Duodenal mucosa (tissue), 2 donors: ENCODE data around the gene B3GNT4.
"Not testable (repeated sequence)": the region's sequence is repeated elsewhere in the genome, so short reads cannot be mapped to it uniquely, and the experiment has no call there.

Experiments
- H3K27ac ChIP-seq: one replicate; pipeline ENCODE4 v1.7.0; 2013; ENCODE audit warnings: low read depth, low read length
- H3K27me3 ChIP-seq, 2 donors: one replicate each; pipeline ENCODE4 v1.7.0; 2013; ENCODE audit warnings: low read length in 2 of 2, control low read depth in 1 of 2; ENCODE audit not compliant: insufficient read depth in 2 of 2, control insufficient read depth in 1 of 2
- H3K36me3 ChIP-seq, 2 donors: one replicate each; pipeline ENCODE4 v1.7.0; 2013; ENCODE audit warnings: low read length in 2 of 2, control low read depth in 1 of 2; ENCODE audit not compliant: insufficient read depth in 2 of 2, control insufficient read depth in 1 of 2
- H3K4me1 ChIP-seq, 2 donors: one replicate each; pipeline ENCODE4 v1.7.0; 2013; ENCODE audit warnings: low read length in 2 of 2, control low read depth in 1 of 2; ENCODE audit not compliant: insufficient read depth in 2 of 2, control insufficient read depth in 1 of 2
- H3K4me3 ChIP-seq, 2 donors: one replicate each; pipeline ENCODE4 v1.7.0; 2013; ENCODE audit warnings: low read length in 2 of 2, low read depth in 1 of 2
- H3K9ac ChIP-seq, 2 donors: one replicate each; pipeline ENCODE4 v1.7.0; 2013; ENCODE audit warnings: low read length in 2 of 2, low read depth in 1 of 2
- H3K9me3 ChIP-seq, 2 donors: one replicate each; pipeline ENCODE4 v1.7.0; 2013; ENCODE audit warnings: low read length in 2 of 2, control low read depth in 1 of 2; ENCODE audit not compliant: control insufficient read depth in 1 of 2

Gene B3GNT4

GRCh38 chr12:122243965-122244364, 40.5 kb downstream of the B3GNT4 start:
- Histone ChIP-seq H3K4me1 (no peaks in the 10 kb centered on the region), H3K36me3 (peaks cover 8 to 28% of the 10 kb centered on the region in 2 donors), H3K4me3 (no peak overlapping the region), H3K27ac (no peak overlapping the region), H3K9me3 (no peaks in the 10 kb centered on the region), H3K27me3 (no peaks in the 10 kb centered on the region), H3K9ac (no peak overlapping the region)

GRCh38 chr12:122244565-122245371, 41.3 kb downstream of the B3GNT4 start:
- H3K27me3 ChIP-seq = no peaks in the 10 kb centered on the region
- no peaks in the 10 kb centered on the region for H3K4me1 ChIP-seq
- no peak overlapping the region for H3K27ac ChIP-seq
- H3K4me3 ChIP-seq = peak overlapping the region; percentile 23 to 66
- no peak overlapping the region for H3K9ac ChIP-seq
- H3K36me3 ChIP-seq = peaks cover 12 to 32% of the 10 kb centered on the region in 2 donors
- H3K9me3 ChIP-seq = no peaks in the 10 kb centered on the region

- Histone ChIP-seq H3K4me1 (no peaks in the 10 kb centered on the region), H3K36me3 (peaks cover 12 to 40% of the 10 kb centered on the region in 2 donors), H3K9me3 (no peaks in the 10 kb centered on the region), H3K9ac (no peak overlapping the region), H3K4me3 (no peak overlapping the region), H3K27ac (no peak overlapping the region), H3K27me3 (no peaks in the 10 kb centered on the region)
These were observed 42.0 kb downstream of the B3GNT4 start for GRCh38 chr12:122245553-122245952.

GRCh38 chr12:122250047-122250446, 46.5 kb downstream of the B3GNT4 start:
- Histone ChIP-seq H3K27me3 (no peaks in the 10 kb centered on the region), H3K27ac (no peak overlapping the region), H3K36me3 (peaks cover 12 to 44% of the 10 kb centered on the region in 2 donors), H3K4me1 (no peaks in the 10 kb centered on the region), H3K4me3 (no peak overlapping the region), H3K9me3 (no peaks in the 10 kb centered on the region), H3K9ac (no peak overlapping the region)

- H3K4me3 ChIP-seq = no peak overlapping the region
- H3K36me3 ChIP-seq = peaks cover 12 to 46% of the 10 kb centered on the region in 2 donors
- no peaks in the 10 kb centered on the region for H3K27me3 ChIP-seq
- no peak overlapping the region for H3K27ac ChIP-seq
- no peaks in the 10 kb centered on the region for H3K9me3 ChIP-seq
- H3K4me1 ChIP-seq = no peaks in the 10 kb centered on the region
- H3K9ac ChIP-seq = no peak overlapping the region
These were observed 47.0 kb downstream of the B3GNT4 start for GRCh38 chr12:122250536-122250935.

GRCh38 chr12:122258462-122258861, 55.0 kb downstream of the B3GNT4 start:
- not testable (repeated sequence) for H3K9me3 ChIP-seq, H3K27ac ChIP-seq, H3K4me1 ChIP-seq, H3K9ac ChIP-seq, H3K4me3 ChIP-seq, H3K27me3 ChIP-seq
- H3K36me3 ChIP-seq = peaks cover 7 to 60% of the 10 kb centered on the region in 2 donors
